Neural crest cell (in vitro differentiated cells): ENCODE results near the gene GCC1. TPM values are rescaled to one million over a fixed set of nuclear protein-coding genes. Genes with fewer than 3 reads are reported as not detected.
A peak's percentile ranks its signal among the peaks of the same experiment; 100 is the strongest.

ENCODE experiments used
- DNase-seq: peaks from one replicate; pipeline ENCODE4 v3.0.0; 2021; ENCODE audit warnings: low read depth, mixed read lengths, low spot score
- H3K27ac Mint-ChIP-seq: one replicate; pipeline ENCODE4 v1.8.0; 2021; ENCODE audit warnings: mild to moderate bottlenecking, mixed read lengths; ENCODE audit not compliant: unreplicated experiment
- H3K27me3 Mint-ChIP-seq: 2 replicates; pipeline ENCODE4 v1.8.0; 2021; ENCODE audit warnings: low read depth, mild to moderate bottlenecking, mixed read lengths
- H3K36me3 Mint-ChIP-seq: 2 replicates; pipeline ENCODE4 v1.8.0; 2021; ENCODE audit warnings: low read depth, mild to moderate bottlenecking, mixed read lengths
- H3K4me1 Mint-ChIP-seq: 2 replicates; pipeline ENCODE4 v1.8.0; 2021; ENCODE audit warnings: mixed read lengths
- H3K4me3 Mint-ChIP-seq: one replicate; pipeline ENCODE4 v1.8.0; 2021; ENCODE audit warnings: mild to moderate bottlenecking, mixed read lengths
- H3K9me3 Mint-ChIP-seq: 2 replicates; pipeline ENCODE4 v1.8.0; 2021; ENCODE audit warnings: mixed read lengths
- total RNA-seq: library from RNA; stranded (reverse); gene quantifications from 2 replicates; pipeline ENCODE4 v1.2.1, GENCODE V29; 2021
- TF ChIP-seq, protein P1 (sequence below): fragments of 200-600 bp; sonication (generic); conservative IDR thresholded peaks from 2 replicates; pipeline ENCODE4 v1.5.0; 2021; ENCODE audit warnings: antibody characterized with exemption, mild to moderate bottlenecking

The GCC1 gene
- total RNA-seq, 1 donor from 2014 or later: 16.4 TPM

- H3K27me3 Mint-ChIP-seq: no peaks in the 10 kb centered on the region
- TF ChIP-seq, protein P1, sequence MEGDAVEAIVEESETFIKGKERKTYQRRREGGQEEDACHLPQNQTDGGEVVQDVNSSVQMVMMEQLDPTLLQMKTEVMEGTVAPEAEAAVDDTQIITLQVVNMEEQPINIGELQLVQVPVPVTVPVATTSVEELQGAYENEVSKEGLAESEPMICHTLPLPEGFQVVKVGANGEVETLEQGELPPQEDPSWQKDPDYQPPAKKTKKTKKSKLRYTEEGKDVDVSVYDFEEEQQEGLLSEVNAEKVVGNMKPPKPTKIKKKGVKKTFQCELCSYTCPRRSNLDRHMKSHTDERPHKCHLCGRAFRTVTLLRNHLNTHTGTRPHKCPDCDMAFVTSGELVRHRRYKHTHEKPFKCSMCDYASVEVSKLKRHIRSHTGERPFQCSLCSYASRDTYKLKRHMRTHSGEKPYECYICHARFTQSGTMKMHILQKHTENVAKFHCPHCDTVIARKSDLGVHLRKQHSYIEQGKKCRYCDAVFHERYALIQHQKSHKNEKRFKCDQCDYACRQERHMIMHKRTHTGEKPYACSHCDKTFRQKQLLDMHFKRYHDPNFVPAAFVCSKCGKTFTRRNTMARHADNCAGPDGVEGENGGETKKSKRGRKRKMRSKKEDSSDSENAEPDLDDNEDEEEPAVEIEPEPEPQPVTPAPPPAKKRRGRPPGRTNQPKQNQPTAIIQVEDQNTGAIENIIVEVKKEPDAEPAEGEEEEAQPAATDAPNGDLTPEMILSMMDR: no peak
- no peak for DNase-seq
- peaks cover 6% of the 10 kb centered on the region for H3K9me3 Mint-ChIP-seq
- peaks cover 12% of the 10 kb centered on the region for H3K36me3 Mint-ChIP-seq
- no peak overlapping the region for H3K27ac Mint-ChIP-seq
- H3K4me3 Mint-ChIP-seq: peak overlapping the region; percentile 95
- peaks cover 24% of the 10 kb centered on the region for H3K4me1 Mint-ChIP-seq
Observed at GRCh38 chr7:127589896-127590295, 4.5 kb upstream of the GCC1 start.

DNA sequence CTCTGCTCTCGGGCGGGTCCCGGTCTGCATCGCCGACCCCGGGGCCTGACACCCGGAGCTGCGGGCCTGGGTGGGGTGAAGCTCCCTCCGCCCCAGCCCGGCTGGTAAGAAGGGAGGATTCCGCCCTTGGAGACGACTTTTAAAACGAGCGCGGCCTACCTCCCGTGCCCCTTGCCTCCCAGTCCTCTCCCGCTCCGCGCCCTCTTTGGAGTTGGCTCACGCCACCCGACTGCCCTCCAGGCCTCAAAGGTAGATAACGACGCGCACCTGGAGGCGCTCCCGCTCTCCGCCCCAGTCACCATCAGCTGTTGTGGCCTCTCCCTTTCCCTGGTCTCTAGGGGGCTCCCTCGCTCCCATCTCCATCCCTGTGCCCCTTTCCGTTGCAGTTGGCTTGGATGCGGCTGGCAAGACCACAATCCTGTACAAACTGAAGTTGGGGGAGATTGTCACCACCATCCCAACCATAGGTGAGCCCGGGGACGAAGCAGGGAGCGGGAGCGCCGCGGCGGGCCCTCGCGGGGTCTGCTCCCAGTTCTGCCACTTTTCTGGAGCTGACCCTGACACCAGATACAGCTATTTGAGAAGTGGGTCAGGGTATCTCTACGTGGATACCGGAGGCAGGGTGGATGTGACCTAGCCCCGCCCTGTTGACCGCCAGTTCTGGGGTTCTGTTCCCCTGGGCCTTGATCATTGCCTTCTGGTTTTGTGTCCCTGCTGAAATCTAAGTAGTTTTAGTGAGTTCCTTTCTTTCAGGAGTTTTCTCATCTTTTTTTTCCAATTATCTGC is 3.5 kb upstream of the GCC1 start:
- H3K27me3 Mint-ChIP-seq: no peaks in the 10 kb centered on the region
- peaks cover 6% of the 10 kb centered on the region for H3K9me3 Mint-ChIP-seq
- H3K36me3 Mint-ChIP-seq: peaks cover 12% of the 10 kb centered on the region
- H3K4me3 Mint-ChIP-seq: peak overlapping the region; percentile 95
- H3K4me1 Mint-ChIP-seq: peaks cover 34% of the 10 kb centered on the region
- TF ChIP-seq, protein P1: peak; percentile 57
- peak overlapping the region; percentile 70 for H3K27ac Mint-ChIP-seq
- DNase-seq: peak; percentile 56

DNA sequence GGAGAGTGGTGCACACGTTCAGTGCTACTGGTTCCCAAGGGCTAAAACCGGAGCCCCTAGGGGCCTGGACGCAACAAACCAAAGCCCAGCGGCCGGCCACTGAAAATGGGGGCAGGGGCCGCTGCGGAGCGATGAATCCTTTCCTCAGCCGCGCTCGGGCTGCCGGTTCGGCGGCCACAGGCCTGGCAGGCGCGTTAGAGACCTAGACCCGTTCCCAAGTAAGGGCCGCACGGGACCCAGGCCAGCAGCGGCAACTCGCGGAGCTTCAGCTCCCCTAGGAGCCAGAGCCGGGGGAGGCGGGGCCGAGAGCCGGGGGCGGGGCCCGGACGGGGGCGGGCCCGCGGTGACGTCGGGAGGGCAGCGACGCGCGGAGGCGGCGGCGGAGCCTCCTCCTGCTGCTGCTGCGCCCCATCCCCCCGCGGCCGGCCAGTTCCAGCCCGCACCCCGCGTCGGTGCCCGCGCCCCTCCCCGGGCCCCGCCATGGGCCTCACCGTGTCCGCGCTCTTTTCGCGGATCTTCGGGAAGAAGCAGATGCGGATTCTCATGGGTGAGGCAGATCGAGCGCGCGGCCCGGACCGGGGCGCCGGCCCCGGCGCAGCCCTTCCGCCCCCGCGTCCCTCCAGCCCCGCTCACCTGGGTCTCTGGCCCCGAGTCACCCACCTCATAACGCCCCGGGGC is 2.8 kb upstream of the GCC1 start, which contains the start of gene ARF5:
Gene ARF5 (plus strand): TSS at position 393 of the 678 bp plus-strand sequence. CDS start 88 bp downstream, at position 481.
- peak; percentile 80 for DNase-seq
- H3K4me1 Mint-ChIP-seq: peaks cover 41% of the 10 kb centered on the region
- H3K9me3 Mint-ChIP-seq: peaks cover 6% of the 10 kb centered on the region
- no peaks in the 10 kb centered on the region for H3K27me3 Mint-ChIP-seq
- peaks cover 12% of the 10 kb centered on the region for H3K36me3 Mint-ChIP-seq
- H3K4me3 Mint-ChIP-seq: peak within 1 kb of the TSS; percentile 95
- H3K27ac Mint-ChIP-seq: peak within 1 kb of the TSS; percentile 70
- TF ChIP-seq, protein P1: peak; percentile 26

GRCh38 chr7:127587663-127588018 is 2.2 kb upstream of the GCC1 start:
- Mint-ChIP-seq H3K36me3 (peaks cover 12% of the 10 kb centered on the region), H3K27ac (no peak overlapping the region)
- DNase-seq: no peak

DNA sequence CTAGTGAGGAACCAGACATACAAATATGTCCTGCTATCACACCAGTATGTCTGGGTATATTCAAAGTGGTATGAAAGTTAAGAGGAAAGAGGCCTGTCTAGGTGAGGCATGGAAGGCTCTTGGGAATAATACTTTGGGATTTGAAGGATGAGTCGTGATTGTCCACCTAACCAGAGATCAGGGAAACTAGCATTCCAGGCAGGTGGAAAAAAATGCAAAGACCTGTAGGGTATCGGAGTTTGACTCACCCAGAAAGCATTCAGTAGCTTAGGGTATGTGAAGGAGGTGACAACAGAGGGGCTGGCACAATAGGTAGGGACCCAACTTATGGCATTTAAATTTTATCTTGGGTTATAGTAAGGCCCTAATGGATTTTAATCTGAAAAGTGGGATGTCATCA is 950 bp upstream of the GCC1 start:
- DNase-seq: no peak
- Mint-ChIP-seq H3K36me3 (peaks cover 6% of the 10 kb centered on the region), H3K4me3 (peak overlapping the region; percentile 93), H3K27me3 (no peaks in the 10 kb centered on the region), H3K27ac (no peak overlapping the region), H3K9me3 (peaks cover 6% of the 10 kb centered on the region), H3K4me1 (peaks cover 41% of the 10 kb centered on the region)
- TF ChIP-seq, protein P1: no peak

More at GRCh38 chr7:127587663-127588018, 2.2 kb upstream of the GCC1 start:
- TF ChIP-seq, protein P1: no peak
- peaks cover 6% of the 10 kb centered on the region for H3K9me3 Mint-ChIP-seq
- H3K4me3 Mint-ChIP-seq: peak overlapping the region; percentile 93
- H3K27me3 Mint-ChIP-seq: no peaks in the 10 kb centered on the region
- H3K4me1 Mint-ChIP-seq: peaks cover 41% of the 10 kb centered on the region
